Stimulated activated CD8-positive, alpha-beta memory T cell treated with anti-CD3 and anti-CD28 coated beads, Interleukin-7, amount 100 ng/mL, for 4 hours (primary cell): ENCODE results near the gene HTRA2.

Experiments
- DNase-seq, 2 donors: peaks; one replicate each; pipeline ENCODE4 v3.0.0-alpha.2; 2020; ENCODE audit warnings: low read depth in 2 of 2

Gene HTRA2

DNA sequence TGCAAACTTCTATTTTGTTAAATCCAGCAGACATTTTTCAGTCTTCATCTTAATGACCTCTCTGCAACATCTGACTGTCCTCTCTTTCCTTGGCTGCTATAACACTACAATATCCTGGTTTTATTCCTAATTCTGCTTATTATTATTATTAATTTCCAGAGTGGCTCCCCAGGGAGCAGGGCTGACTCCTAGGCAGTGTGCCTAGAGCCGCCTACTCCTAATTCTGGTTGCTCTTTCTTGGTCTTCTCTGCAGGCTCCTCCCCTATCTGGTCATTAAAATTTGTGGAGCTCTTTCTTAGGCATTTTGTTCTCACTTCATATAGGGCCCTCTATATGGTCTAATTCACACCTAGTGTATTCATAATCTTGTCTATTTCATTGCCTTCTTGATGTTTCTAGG lies 13.2 kb downstream of the HTRA2 start:
- DNase-seq, result no peak

DNA sequence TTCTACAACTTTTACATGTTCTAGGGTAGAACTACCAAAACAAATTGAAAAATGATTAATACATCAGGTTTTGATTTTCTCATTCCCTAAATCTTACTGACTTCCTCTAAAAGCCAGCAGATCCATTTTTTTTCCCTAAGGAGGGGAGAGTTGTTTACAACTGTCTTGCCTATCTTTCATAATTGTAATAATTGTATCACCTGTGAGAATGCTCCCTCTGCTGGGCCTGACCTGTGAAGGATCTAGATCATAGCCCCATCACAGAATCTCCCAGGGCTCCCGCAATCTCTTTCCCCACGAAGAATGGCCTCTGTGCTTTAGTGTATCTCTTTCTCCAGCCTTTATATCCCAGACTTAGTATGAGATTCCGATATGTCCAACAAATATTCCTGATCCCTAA lies 14.9 kb downstream of the HTRA2 start:
- DNase-seq, result no peak

DNA sequence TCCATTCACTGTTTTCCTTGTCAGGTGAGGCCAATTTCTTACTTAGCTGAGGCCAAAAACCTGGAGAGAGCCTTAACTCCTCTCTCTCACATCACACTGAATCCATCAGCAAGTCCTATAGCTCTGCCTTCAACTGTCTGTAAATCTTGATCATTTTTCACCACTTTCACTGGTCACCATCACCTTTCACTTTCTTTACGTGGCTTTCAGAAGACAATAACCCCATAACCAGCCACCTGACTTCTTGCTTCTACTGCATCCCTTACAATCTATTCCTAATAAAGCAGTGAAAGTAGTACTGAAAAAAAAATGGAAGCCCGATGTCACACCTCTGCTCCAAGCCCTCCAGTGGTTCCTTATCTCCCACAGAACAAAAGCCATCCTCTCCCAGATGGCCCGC lies 16.3 kb downstream of the HTRA2 start:
- DNase-seq, result no peak

DNA sequence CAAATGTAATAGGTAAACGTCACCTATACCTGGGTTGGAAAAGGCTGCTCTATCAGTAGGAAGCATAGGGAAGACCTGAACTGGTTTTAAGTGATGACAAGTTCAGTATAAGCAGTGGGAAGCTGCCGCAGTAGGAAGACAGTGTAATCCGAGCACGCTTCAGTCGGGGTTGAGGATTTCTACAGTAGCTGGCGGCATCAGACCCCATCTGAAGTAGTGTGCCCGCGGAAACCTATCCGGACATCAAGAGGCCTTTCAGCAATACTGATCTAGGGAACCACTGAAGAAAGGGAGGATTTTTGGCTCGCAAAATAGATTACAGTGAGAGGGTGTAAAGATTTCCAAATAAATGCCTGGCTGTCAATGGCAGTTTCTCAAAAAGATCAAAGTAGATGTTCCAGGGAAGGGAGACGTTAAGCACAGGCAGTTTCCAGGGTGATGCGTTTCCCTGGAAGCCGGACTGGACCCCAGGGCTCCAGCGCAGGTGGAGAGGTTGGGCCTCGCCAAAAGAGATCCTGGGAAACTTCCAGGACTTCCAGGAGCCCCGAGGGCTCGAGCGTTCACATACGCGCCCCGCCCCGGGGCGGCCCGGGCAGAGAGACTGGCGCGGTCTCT lies 18.7 kb downstream of the HTRA2 start:
- DNase-seq, result no peak

- no peak for DNase-seq
Observed at GRCh38 chr2:74548900-74549826, 19.4 kb downstream of the HTRA2 start.

DNA sequence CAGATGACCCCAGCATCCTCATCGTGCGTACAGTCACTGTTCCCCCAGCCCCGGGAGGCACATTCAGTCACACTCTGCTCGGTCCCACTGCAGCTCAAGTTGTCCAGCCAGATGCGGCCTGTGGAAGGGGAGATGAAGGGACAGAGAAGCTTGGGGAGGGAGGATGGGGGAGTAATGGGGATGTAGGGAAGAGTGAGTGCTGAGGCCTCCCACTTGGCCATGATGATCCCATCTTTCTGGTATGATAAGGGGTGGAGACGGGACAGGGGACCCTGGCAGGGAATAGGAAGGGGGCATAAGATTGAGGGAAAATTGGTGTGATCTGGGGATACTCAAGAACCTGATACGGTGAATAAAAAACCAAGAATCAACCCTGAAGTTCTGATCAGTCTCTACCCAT lies 20.5 kb downstream of the HTRA2 start:
- DNase-seq, result no peak

DNA sequence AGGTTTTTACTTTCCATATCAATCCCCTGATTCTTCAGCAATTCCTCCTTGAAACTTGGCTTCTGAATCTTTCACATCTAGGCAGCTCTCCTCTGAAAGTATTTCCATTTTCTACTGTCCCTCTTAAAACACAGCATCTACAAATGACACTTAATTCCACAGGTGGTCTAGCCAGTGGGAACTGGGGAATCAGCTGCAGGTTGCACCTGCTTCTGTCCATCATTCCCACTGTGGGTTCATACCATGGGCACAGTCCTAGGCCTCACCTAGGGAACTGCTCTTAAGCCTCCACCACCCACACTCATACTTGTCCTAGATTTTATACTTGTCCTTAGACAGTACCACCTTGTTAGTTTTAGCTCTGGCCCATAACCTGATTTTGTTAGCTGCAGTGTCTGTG lies 21.8 kb downstream of the HTRA2 start:
- no peak for DNase-seq

DNA sequence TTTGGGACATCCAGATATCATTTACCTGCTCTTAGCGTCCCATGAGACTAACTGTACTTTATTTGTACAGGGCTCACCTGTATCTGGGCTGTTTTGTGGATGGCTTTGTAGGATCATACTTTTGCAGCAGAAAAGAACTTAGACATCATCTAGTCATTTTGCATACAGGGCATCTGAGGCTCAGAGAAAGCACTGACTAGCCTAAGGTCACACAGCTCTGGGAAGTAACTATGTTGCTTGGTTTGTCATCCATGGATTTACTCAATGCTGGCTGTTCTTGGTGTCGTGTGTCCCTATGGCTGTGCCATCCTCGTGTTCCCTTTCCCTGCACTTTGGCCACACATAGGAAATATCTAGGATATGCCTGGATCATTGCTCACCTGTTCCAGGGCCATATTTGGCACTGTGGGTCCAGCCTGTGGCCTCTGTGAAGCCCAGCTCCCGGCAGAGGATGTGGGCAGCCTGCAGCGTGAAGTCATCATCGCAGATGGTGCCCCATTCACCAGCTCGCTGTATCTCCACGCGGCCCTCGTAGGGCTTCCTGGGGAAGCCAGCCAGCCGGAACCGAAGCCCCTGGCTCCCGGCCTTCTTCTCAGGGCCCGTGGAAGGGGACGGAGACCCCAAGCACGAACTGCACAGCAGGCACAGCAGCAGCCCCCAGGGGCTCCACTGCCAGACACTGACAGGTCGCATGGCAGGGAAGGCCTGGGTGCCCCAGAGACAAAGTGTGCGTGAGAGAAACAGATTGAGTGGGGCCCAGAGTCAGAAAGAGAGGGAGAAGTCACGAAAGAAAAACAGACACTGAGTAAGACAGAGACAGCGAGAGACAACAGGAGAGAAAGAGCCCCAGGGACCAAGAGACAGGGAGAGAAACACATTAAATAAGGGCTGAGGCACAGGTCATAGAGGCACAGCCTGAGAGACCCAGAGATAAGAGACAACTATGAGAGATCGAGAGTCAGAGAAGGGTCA lies 22.5 kb downstream of the HTRA2 start:
- DNase-seq, result no peak

- DNase-seq, result no peak
Observed at GRCh38 chr2:74552914-74553811, 23.4 kb downstream of the HTRA2 start.

GRCh38 chr2:74553892-74554819 lies 24.4 kb downstream of the HTRA2 start, which contains the start of the genes DOK1 and LOXL3:
Gene DOK1, plus strand, starts transcription at chr2:74554720. Its CDS starts 35 bp downstream, at chr2:74554755.
Gene LOXL3, minus strand, starts transcription at chr2:74553942. Its CDS starts 1,308 bp downstream, at chr2:74552634.
- peak; percentile 60 to 73 for DNase-seq

- DNase-seq, result peak in 1 of 2 donors; percentile 30
Observed at GRCh38 chr2:74554820-74555531, 25.2 kb downstream of the HTRA2 start.

DNA sequence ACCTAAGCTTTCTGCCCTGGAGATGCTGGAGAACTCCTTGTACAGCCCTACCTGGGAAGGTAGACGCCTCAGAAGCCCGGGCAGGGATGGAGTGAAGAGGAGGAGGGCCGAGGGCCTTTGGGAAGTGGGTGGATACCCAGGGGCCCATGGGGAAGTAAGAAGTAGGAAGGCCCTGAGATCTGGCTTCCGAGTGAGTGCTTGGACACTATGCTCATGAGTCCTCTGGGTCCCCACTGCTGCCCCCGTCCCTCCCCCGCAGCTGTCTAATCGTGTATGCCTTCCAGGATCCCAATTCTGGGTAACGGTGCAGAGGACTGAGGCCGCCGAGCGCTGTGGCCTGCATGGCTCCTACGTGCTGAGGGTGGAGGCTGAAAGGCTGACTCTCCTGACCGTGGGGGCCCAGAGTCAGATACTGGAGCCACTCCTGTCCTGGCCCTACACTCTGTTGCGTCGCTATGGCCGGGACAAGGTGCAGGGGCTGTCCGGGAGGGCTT lies 25.9 kb downstream of the HTRA2 start:
- DNase-seq, result no peak

GRCh38 chr2:74556159-74556558 lies 26.4 kb downstream of the HTRA2 start:
- no peak for DNase-seq

GRCh38 chr2:74556831-74557370 lies 27.2 kb downstream of the HTRA2 start:
- DNase-seq, result no peak

- DNase-seq, result no peak
Observed at GRCh38 chr2:74558284-74559230, 28.8 kb downstream of the HTRA2 start.

DNA sequence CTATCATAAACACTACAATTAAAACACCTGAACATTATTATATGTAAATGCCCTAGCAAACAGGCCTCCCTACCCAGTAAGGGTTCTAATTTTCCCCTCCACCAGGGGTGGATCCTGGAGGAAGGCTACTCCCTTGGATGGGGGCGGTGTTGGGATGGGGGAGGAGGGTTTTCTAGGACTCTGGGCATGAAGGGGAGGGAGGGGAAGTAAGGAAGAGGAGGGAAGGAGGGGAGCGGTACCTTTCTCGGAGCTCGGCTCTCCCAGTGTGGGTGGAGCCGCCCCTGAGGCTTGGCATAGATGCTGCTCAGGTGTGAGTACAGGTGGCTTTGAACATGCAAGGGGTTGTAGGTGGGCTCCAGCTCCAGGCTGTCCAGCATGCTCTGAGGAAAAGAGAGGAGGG lies 30.2 kb downstream of the HTRA2 start:
- DNase-seq, result no peak

DNA sequence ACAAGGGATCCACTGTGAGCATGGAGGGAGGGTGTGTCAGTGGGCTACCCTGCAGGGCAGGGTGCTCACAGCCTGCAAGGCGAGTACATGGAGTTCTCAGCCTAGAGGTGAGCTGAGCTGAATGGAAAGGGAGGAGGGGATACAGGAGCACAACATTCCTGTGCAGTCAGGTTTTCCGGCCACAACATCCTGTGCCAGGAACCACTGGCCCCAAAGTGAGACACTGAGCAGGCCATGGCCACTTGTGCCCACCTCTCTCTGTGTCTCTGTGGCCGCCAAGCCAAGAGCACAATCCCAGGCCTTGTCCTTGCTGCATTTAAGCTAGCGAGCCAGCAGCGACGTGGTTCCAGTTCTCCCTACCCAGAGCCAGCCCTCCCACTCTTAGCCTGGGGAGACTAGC lies 30.9 kb downstream of the HTRA2 start:
- no peak for DNase-seq
